DOHH2 (cell line): Measurements from ENCODE around the gene CHFR.

Experiments used
- EZH2phosphoT487 ChIP-seq: fragments of 200-600 bp; sonication (generic); IDR thresholded peaks from 2 replicates; pipeline ENCODE4 v1.6.1; 2017; ENCODE audit warnings: borderline replicate concordance, mild to moderate bottlenecking, antibody characterized with exemption, low read length, moderate library complexity, mixed read lengths
- TF ChIP-seq, protein P1 (sequence below): fragments of 200-600 bp; sonication (generic); IDR thresholded peaks from one replicate; pipeline ENCODE4 v1.5.1; 2014; ENCODE audit warnings: antibody characterized with exemption, mild to moderate bottlenecking, low read depth, low read length; ENCODE audit not compliant: poor library complexity, severe bottlenecking

DNA sequence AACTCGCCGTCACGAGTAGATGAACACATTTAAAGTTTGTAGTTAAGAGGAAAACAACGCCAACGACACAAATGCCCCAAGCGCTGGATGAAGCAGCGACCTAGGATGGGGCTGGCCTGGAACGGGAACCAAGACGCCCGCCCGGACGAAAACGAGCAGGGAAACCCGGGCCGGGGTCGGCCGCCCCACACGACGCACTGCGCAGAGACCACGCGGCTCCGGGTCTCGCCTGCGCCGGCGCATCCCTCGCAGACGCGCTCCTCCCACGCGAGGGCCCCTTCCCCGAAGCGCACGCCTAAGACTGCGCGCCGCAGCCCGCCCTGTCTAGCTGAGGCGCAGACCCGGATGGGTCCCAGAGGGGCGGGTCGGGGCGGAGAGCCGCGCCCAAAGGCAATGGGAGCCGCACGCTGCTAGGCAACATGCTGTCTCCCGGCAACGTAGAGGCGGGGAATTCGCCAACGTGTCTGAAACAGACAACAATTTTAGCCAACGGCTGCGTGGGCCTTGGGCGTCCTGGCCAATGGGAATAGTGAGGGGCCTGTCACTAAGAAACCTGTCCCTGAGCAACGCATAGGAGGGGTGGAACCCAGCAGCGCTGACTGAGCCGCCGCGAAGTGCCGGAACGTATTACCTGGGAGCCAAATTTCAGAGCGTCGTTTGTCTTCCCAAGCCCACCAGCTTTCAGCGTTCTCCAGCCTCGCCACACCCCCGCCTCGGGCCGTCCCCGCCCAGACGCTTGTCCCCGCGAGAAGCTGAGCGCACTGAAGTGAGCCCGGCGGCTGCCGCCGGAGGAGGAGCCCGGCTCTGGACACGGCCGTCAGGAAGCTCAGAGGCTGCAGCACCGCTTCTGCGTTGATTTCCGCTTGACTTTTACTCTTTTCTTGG is 21.0 kb upstream of the CHFR start:
- TF ChIP-seq, protein P1, sequence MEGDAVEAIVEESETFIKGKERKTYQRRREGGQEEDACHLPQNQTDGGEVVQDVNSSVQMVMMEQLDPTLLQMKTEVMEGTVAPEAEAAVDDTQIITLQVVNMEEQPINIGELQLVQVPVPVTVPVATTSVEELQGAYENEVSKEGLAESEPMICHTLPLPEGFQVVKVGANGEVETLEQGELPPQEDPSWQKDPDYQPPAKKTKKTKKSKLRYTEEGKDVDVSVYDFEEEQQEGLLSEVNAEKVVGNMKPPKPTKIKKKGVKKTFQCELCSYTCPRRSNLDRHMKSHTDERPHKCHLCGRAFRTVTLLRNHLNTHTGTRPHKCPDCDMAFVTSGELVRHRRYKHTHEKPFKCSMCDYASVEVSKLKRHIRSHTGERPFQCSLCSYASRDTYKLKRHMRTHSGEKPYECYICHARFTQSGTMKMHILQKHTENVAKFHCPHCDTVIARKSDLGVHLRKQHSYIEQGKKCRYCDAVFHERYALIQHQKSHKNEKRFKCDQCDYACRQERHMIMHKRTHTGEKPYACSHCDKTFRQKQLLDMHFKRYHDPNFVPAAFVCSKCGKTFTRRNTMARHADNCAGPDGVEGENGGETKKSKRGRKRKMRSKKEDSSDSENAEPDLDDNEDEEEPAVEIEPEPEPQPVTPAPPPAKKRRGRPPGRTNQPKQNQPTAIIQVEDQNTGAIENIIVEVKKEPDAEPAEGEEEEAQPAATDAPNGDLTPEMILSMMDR: no peak
- no peak for TF ChIP-seq EZH2phosphoT487
